A549 (cell line): ENCODE results near the gene SLC38A10. TPM values are rescaled to one million over a fixed set of nuclear protein-coding genes. Genes with fewer than 3 reads are reported as not detected.

Source experiments
- ATAC-seq, 2 experiments: fragments of 200-7000 bp in 1 of 2; fragments of >200 bp in 1 of 2; cut with Nextera tagmentation in 1 of 2; cut with Tn5 transposase in 1 of 2; 3 replicates each; pipeline versions ENCODE4 v1.8.0 to v1.9.1; 2018 to 2020; ENCODE audit warnings: mild to moderate bottlenecking in 1 of 2, moderate library complexity in 1 of 2
- CTCF ChIA-PET: fragments of 300-600 bp; sonication (Branson Sonifier 250); formaldehyde crosslinking; extraction: SDS; loops from one replicate; lab custom pipeline; 2021; ENCODE audit warnings: antibody characterized with exemption, inconsistent platforms; lab: Yijun Ruan, JAX
- POLR2A ChIA-PET: fragments of 350-600 bp; formaldehyde crosslinking; extraction: SDS; loops from one replicate; lab custom pipeline; 2021; ENCODE audit warnings: antibody characterized with exemption, inconsistent platforms; lab: Yijun Ruan, JAX
- DNase-seq, 2 experiments: peaks; one replicate each; pipeline versions ENCODE4 v3.0.0 to v3.0.0-alpha.2; 2011 to 2016; ENCODE audit warnings: low read depth in 1 of 2, low spot score in 1 of 2
- FAIRE-seq: peaks from 2 replicates; lab custom pipeline; 2011; peaks lifted over from hg19 to GRCh38; lab: Jason Lieb, UNC
- H3K27ac ChIP-seq, 2 experiments: fragments of >200 bp; sonication (Bioruptor Twin); formaldehyde crosslinking; 3 replicates each; pipeline ENCODE4 v1.5.1; 2016 to 2017
- H3K4me1 ChIP-seq: fragments of >200 bp; sonication (Bioruptor Twin); formaldehyde crosslinking; 3 replicates; pipeline ENCODE4 v1.6.1; 2016
- H3K4me2 ChIP-seq: fragments of >200 bp; sonication (Bioruptor Twin); formaldehyde crosslinking; 3 replicates; pipeline ENCODE4 v1.6.1; 2016
- H3K4me3 ChIP-seq: fragments of >200 bp; sonication (Bioruptor Twin); formaldehyde crosslinking; 3 replicates; pipeline ENCODE4 v1.5.1; 2016
- H3K9me3 ChIP-seq: fragments of >200 bp; sonication (Bioruptor Twin); formaldehyde crosslinking; 3 replicates; pipeline ENCODE4 v1.6.1; 2016
- EHMT2 ChIP-seq: fragments of 200-600 bp; sonication (generic); IDR thresholded peaks from 2 replicates; pipeline ENCODE4 v1.6.1; 2016; ENCODE audit warnings: antibody characterized with exemption, low read depth, mild to moderate bottlenecking, moderate library complexity
- EP300 ChIP-seq, 2 experiments: fragments of >200 bp; sonication (Bioruptor Twin); formaldehyde crosslinking; IDR thresholded peaks; 2 replicates in 1 of 2; 3 replicates in 1 of 2; pipeline ENCODE4 v1.6.1; 2016 to 2017
- ESRRA ChIP-seq: fragments of 150-350 bp; IDR thresholded peaks from 2 replicates; pipeline ENCODE4 v1.6.1; 2014; ENCODE audit warnings: mild to moderate bottlenecking, low read length, borderline replicate concordance
- GATA3 ChIP-seq: IDR thresholded peaks from 2 replicates; pipeline ENCODE4 v1.6.1; 2012; ENCODE audit warnings: borderline replicate concordance
- HOXB13 ChIP-seq: fragments of 250-450 bp; sonication (Bioruptor Pico); IDR thresholded peaks from 2 replicates; pipeline ENCODE4 v1.5.0; 2020; ENCODE audit warnings: low read depth, mild to moderate bottlenecking, moderate library complexity
- JUN ChIP-seq, 2 experiments: fragments of >200 bp; sonication (Bioruptor Twin); formaldehyde crosslinking; IDR thresholded peaks; 2 replicates in 1 of 2; 3 replicates in 1 of 2; pipeline ENCODE4 v1.6.1; 2016 to 2017
- JUNB ChIP-seq: fragments of >200 bp; sonication (Bioruptor Twin); formaldehyde crosslinking; IDR thresholded peaks from 2 replicates; pipeline ENCODE4 v1.6.1; 2016
- KDM1A ChIP-seq: fragments of 200-600 bp; sonication (generic); IDR thresholded peaks from 2 replicates; pipeline ENCODE4 v1.6.1; 2016; ENCODE audit warnings: low read depth, mild to moderate bottlenecking
- KDM5A ChIP-seq: fragments of 200-600 bp; sonication (generic); IDR thresholded peaks from 2 replicates; pipeline ENCODE4 v1.6.1; 2016; ENCODE audit warnings: antibody characterized with exemption, mild to moderate bottlenecking
- MAZ ChIP-seq: fragments of 150-350 bp; IDR thresholded peaks from 2 replicates; pipeline ENCODE4 v1.6.1; 2014; ENCODE audit warnings: antibody characterized with exemption, low read depth, low read length, borderline replicate concordance
- PHF8 ChIP-seq: fragments of 200-600 bp; sonication (generic); IDR thresholded peaks from 2 replicates; pipeline ENCODE4 v1.6.1; 2016; ENCODE audit warnings: low read depth, mild to moderate bottlenecking, antibody characterized with exemption, moderate library complexity, borderline replicate concordance
- RAD21 ChIP-seq, 2 experiments: fragments of >200 bp in 1 of 2; sonication (Bioruptor Twin) in 1 of 2; formaldehyde crosslinking in 1 of 2; IDR thresholded peaks in 1 of 2; conservative IDR thresholded peaks in 1 of 2; 2 replicates in 1 of 2; 3 replicates in 1 of 2; pipeline ENCODE4 v1.6.1; 2012 to 2018; ENCODE audit warnings: inconsistent platforms in 1 of 2
- RFX5 ChIP-seq: fragments of 450-650 bp; IDR thresholded peaks from 2 replicates; pipeline ENCODE4 v1.7.1; 2014; ENCODE audit warnings: antibody characterized with exemption, mild to moderate bottlenecking, moderate library complexity
- WGBS: methylation state at CpG from one replicate; pipeline ENCODE4 v1.1.6; 2017; ENCODE audit errors: missing lambda C conversion rate; 5-methylcytosine and 5-hydroxymethylcytosine counted together
- polyA plus RNA-seq, 4 experiments: library from polyadenylated mRNA; depleted of rRNA in 3 of 4; stranded (reverse); fragments of >200 nt; fragmentation: RNase III in 1 of 4; extraction: RNeasy Plus Mini Kit Qiagen cat#74134 plus additional on column Dnase treatment in 1 of 4; gene quantifications; 2 replicates in 3 of 4; 3 replicates in 1 of 4; pipeline ENCODE4 v1.2.3, GENCODE V29; 2011 to 2017
- TF ChIP-seq, protein P1 (sequence below): fragments of 250-450 bp; sonication (Bioruptor Pico); IDR thresholded peaks from 2 replicates; pipeline ENCODE4 v1.5.0; 2021; ENCODE audit warnings: mild to moderate bottlenecking, moderate library complexity, borderline replicate concordance
- TF ChIP-seq, protein P2 (sequence below): fragments of >200 bp; sonication (Bioruptor Twin); formaldehyde crosslinking; IDR thresholded peaks from 2 replicates; pipeline ENCODE4 v1.6.1; 2016
- TF ChIP-seq, protein P3 (sequence below): IDR thresholded peaks from 2 replicates; pipeline ENCODE4 v1.6.1; 2012; ENCODE audit warnings: low read depth, borderline replicate concordance
- TF ChIP-seq, protein P4 (sequence below): IDR thresholded peaks from 2 replicates; pipeline ENCODE4 v1.6.1; 2012
- TF ChIP-seq, protein P5 (sequence below): fragments of 250-450 bp; sonication (Bioruptor Pico); IDR thresholded peaks from 2 replicates; pipeline ENCODE4 v1.5.0; 2020; ENCODE audit warnings: low read depth, mild to moderate bottlenecking, moderate library complexity
- TF ChIP-seq, protein P6 (sequence below): fragments of >200 bp; sonication (Bioruptor Twin); formaldehyde crosslinking; IDR thresholded peaks from 3 replicates; pipeline ENCODE4 v1.5.1; 2016

The SLC38A10 gene
- polyA plus RNA-seq, 2 of the 4 experiments (the other 2 are of a cell fraction), result 35.8 to 67.4 TPM

DNA sequence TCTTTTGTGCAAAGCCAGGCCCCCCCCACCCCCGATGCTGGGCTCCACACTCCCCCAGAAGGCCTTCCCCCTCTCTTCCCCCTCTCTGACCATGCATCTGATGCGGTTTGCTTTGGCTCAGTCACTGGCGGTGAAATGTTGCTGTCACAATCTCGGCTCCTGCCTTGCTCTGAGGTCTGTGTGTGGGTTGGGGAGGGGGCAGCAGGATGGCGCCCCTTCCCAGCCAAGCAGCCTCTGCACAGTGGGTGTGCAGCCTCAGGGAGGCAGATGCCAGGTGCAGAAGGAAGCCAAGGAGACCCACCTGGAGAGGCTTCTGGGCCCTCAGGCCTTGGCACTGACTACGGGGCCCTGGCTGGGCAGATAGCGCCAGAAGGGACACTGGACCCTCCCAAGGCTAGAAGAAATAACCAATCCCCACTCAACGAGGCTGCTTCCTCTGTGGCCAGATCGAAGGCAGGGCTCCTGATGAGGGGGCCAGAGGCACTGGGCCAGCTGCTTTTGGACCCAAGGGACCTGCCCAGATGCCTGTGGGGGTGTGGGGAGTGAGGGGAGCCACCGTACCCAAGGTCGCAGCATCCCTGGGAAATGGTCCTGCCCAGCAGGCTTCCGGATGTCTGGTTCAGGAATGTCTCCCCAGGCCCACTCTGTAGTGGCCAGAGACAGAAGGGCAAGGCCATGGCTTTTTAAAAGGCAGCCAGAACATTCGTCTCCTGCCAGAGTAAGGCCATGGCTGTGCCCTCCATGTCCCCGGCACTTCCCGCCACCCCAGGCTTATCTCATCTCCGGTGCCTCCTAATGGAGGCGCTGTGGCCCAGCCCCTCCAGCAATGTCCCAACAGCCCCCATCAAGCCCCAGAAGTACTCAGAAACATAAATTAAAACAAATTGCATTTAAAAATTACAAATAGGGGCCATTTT lies 43.4 kb upstream of the SLC38A10 start:
- TF ChIP-seq MAZ, result no peak
- TF ChIP-seq EP300 (IDR thresholded peaks at IDR 0.05), result no peak
- TF ChIP-seq KDM1A, result no peak
- TF ChIP-seq KDM5A, result no peak
- TF ChIP-seq PHF8, result no peak
- TF ChIP-seq HOXB13 (CRISPR knock-in tag), result no peak
- TF ChIP-seq RFX5, result no peak
- TF ChIP-seq, protein P1, sequence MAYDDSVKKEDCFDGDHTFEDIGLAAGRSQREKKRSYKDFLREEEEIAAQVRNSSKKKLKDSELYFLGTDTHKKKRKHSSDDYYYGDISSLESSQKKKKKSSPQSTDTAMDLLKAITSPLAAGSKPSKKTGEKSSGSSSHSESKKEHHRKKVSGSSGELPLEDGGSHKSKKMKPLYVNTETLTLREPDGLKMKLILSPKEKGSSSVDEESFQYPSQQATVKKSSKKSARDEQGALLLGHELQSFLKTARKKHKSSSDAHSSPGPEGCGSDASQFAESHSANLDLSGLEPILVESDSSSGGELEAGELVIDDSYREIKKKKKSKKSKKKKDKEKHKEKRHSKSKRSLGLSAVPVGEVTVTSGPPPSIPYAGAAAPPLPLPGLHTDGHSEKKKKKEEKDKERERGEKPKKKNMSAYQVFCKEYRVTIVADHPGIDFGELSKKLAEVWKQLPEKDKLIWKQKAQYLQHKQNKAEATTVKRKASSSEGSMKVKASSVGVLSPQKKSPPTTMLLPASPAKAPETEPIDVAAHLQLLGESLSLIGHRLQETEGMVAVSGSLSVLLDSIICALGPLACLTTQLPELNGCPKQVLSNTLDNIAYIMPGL (CRISPR knock-in tag), result no peak
- TF ChIP-seq, protein P2, sequence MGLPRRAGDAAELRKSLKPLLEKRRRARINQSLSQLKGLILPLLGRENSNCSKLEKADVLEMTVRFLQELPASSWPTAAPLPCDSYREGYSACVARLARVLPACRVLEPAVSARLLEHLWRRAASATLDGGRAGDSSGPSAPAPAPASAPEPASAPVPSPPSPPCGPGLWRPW, result no peak
- TF ChIP-seq ESRRA, result no peak
- TF ChIP-seq JUNB, result no peak
- TF ChIP-seq GATA3, result no peak
- no peak for TF ChIP-seq JUN (IDR thresholded peaks at IDR 0.05)
- TF ChIP-seq, protein P3, sequence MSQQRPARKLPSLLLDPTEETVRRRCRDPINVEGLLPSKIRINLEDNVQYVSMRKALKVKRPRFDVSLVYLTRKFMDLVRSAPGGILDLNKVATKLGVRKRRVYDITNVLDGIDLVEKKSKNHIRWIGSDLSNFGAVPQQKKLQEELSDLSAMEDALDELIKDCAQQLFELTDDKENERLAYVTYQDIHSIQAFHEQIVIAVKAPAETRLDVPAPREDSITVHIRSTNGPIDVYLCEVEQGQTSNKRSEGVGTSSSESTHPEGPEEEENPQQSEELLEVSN, result no peak
- TF ChIP-seq, protein P4, sequence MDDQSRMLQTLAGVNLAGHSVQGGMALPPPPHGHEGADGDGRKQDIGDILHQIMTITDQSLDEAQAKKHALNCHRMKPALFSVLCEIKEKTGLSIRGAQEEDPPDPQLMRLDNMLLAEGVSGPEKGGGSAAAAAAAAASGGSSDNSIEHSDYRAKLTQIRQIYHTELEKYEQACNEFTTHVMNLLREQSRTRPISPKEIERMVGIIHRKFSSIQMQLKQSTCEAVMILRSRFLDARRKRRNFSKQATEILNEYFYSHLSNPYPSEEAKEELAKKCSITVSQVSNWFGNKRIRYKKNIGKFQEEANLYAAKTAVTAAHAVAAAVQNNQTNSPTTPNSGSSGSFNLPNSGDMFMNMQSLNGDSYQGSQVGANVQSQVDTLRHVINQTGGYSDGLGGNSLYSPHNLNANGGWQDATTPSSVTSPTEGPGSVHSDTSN, result no peak
- TF ChIP-seq RAD21 (conservative IDR thresholded peaks at IDR 0.05 in 1 of 2, IDR thresholded peaks at IDR 0.05 in 1 of 2), result no peak
- no peak for TF ChIP-seq EHMT2
- TF ChIP-seq, protein P5, sequence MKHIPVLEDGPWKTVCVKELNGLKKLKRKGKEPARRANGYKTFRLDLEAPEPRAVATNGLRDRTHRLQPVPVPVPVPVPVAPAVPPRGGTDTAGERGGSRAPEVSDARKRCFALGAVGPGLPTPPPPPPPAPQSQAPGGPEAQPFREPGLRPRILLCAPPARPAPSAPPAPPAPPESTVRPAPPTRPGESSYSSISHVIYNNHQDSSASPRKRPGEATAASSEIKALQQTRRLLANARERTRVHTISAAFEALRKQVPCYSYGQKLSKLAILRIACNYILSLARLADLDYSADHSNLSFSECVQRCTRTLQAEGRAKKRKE (CRISPR knock-in tag), result no peak
- TF ChIP-seq, protein P6, sequence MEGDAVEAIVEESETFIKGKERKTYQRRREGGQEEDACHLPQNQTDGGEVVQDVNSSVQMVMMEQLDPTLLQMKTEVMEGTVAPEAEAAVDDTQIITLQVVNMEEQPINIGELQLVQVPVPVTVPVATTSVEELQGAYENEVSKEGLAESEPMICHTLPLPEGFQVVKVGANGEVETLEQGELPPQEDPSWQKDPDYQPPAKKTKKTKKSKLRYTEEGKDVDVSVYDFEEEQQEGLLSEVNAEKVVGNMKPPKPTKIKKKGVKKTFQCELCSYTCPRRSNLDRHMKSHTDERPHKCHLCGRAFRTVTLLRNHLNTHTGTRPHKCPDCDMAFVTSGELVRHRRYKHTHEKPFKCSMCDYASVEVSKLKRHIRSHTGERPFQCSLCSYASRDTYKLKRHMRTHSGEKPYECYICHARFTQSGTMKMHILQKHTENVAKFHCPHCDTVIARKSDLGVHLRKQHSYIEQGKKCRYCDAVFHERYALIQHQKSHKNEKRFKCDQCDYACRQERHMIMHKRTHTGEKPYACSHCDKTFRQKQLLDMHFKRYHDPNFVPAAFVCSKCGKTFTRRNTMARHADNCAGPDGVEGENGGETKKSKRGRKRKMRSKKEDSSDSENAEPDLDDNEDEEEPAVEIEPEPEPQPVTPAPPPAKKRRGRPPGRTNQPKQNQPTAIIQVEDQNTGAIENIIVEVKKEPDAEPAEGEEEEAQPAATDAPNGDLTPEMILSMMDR, result no peak
- peak overlapping the region; percentile 96 for H3K4me2 ChIP-seq
- DNase-seq, result no peak
- no peak for FAIRE-seq
- 73% methylated on average over 16 of the region's 17 CpGs for WGBS
- 0 out of 3 replicates have a peak overlapping the region, but pooled peaks have one; percentile 25 for H3K4me3 ChIP-seq
- ATAC-seq, result peak in 1 of 2 experiments; percentile 1; a peak in 2 of 6 replicates
- H3K27ac ChIP-seq, result peak overlapping the region; percentile 95 to 96
- POLR2A ChIA-PET, result interaction anchor here (0.8 to 1.1 kb wide), 2 partner anchors 9 kb away, joined by 3 to 4 read pairs; no protein-coding TSS in a partner anchor
- H3K4me1 ChIP-seq, result peaks cover 86% of the 10 kb centered on the region
- no peaks in the 10 kb centered on the region for H3K9me3 ChIP-seq
- CTCF ChIA-PET, result interaction anchor here (1.4 to 4.3 kb wide), 3 partner anchors 10 to 34 kb away, joined by 3 to 23 read pairs (median 4); no protein-coding TSS in a partner anchor
